ENCODE data around the gene ZMYND8.
"Not testable (repeated sequence)": the region's sequence is repeated elsewhere in the genome, so short reads cannot be mapped to it uniquely, and the experiment has no call there.

ZMYND8 gene

DNA sequence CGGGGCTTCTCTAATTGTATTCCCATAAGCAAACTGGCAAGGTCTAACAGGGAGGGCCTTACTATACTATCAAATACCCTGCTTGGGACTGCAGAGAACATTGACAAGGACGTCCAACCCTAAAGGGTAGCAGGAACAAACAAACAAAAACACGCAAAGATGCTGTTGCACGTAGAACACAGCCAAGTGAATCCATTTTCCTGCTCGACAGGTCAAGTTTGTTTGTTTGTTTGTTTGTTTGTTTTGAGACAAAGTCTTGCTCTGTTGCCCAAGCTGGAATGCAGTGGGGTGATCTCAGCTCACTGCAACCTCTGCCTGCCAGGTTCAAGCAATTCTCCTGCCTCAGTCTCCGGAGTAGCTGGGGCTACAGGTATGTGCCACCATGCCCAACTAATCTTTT, 91.3 kb downstream of the ZMYND8 start:
- no peak for DNase-seq (ENCODE audit: low read depth in 2 of 2)

GRCh38 chr20:47264137-47264769, 92.2 kb downstream of the ZMYND8 start:
- not testable (repeated sequence) for DNase-seq (ENCODE audit: low read depth in 2 of 2)

DNA sequence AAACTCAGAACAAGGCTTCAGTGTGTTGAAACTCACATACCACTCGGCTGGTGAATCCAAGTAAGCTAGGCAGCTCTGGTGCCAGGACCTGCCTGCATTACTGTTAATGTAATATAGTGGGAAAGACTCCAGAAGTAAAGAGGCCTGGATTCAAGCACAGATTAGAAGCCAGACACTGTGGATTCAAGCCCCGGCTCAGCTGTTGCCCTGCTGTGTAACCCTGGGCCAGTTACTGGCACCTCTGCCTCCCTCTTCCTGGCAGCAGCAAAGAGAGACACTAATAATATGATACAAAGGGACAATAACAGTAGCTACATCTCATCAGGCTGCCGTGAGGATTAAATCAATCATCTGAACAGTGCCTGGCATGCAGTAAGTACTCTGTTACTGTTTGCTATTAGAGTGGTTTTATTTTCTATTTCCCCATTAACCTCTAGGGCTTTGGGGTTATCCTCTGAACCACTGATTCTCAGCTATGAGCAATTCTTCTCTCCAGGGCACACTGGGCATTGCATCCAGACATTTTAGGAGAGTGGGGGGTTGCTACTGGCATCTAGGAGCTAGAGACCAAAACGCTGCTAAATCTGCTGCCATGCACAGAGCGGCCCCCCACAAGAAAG, 92.9 kb downstream of the ZMYND8 start:
- DNase-seq (ENCODE audit: low read depth in 2 of 2), result no peak

GRCh38 chr20:47263080-47263464, 93.4 kb downstream of the ZMYND8 start:
- DNase-seq (ENCODE audit: low read depth in 2 of 2), result no peak

DNA sequence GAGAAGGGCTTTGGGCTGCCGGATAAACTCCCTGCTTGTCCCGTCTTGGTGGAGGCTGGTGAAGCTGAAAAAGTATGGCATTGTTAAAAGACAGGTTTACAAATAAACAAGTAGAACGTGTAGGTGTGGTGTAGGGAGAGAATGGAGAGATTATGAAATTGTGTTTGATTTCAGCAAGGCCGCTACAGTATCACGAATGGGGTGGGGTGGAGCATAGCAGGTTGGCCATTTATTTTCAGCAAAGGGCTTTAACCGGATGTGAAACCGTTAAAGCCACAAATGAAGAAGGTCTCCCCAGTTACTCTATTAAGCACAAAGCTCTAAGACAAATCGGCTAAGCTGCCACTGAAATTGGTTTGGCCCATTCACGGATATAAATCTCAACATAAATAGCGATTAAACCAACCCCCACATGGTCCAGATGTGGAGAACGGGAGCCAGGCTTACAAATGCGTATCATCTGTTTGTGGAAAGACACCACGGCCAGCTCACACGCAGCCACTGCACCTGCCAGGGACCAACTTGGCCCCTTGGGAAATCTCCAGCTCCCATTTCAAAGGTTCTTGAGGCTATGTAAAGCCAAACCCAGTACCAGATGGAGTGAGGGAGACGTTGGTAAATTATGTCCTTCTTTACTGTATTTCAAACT, 94.0 kb downstream of the ZMYND8 start:
- DNase-seq (ENCODE audit: low read depth in 2 of 2), result no peak

GRCh38 chr20:47262008-47262364, 94.5 kb downstream of the ZMYND8 start:
- no peak for DNase-seq (ENCODE audit: low read depth in 2 of 2)

- not testable (repeated sequence) for DNase-seq (ENCODE audit: low read depth in 2 of 2)
These were observed 95.2 kb downstream of the ZMYND8 start for GRCh38 chr20:47261161-47261774.

GRCh38 chr20:47260540-47261126, 95.9 kb downstream of the ZMYND8 start:
- not testable (repeated sequence) for DNase-seq (ENCODE audit: low read depth in 2 of 2)

GRCh38 chr20:47258745-47259695, 97.5 kb downstream of the ZMYND8 start:
- no peak for DNase-seq (ENCODE audit: low read depth in 2 of 2)

- DNase-seq (ENCODE audit: low read depth in 2 of 2), result no peak
These were observed 98.7 kb downstream of the ZMYND8 start for GRCh38 chr20:47257771-47258170.

GRCh38 chr20:47257256-47257655, 99.2 kb downstream of the ZMYND8 start:
- no peak for DNase-seq (ENCODE audit: low read depth in 2 of 2)

- no peak for DNase-seq (ENCODE audit: low read depth in 2 of 2)
These were observed 99.7 kb downstream of the ZMYND8 start for GRCh38 chr20:47256668-47257236.

DNA sequence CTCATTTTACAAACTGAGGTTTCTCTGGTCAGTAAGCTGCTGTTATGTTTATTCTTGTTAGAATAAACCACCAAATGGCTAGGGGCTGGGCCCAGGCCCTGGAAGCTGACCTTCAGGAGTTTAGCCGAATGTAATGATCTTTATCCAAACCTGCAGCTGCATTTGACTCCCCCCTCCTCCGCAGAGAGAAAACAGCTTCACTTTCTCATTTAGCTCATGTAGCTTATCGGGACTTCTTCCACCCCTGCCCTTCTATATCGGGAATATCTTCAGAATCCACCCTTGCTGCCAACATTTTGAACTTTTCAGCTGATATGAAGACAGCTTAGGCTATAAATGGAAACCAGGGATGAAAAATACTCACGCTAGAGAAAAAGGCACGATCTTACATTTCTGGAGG, 102.6 kb downstream of the ZMYND8 start:
- no peak for DNase-seq (ENCODE audit: low read depth in 2 of 2)

- DNase-seq (ENCODE audit: low read depth in 2 of 2), result no peak
These were observed 103.6 kb downstream of the ZMYND8 start for GRCh38 chr20:47252879-47253307.

- no peak for DNase-seq (ENCODE audit: low read depth in 2 of 2)
These were observed 105.1 kb downstream of the ZMYND8 start for GRCh38 chr20:47251154-47252020.

GRCh38 chr20:47250360-47250759, 106.1 kb downstream of the ZMYND8 start:
- no peak for DNase-seq (ENCODE audit: low read depth in 2 of 2)

GRCh38 chr20:47249913-47250312, 106.6 kb downstream of the ZMYND8 start:
- DNase-seq (ENCODE audit: low read depth in 2 of 2), result no peak

DNA sequence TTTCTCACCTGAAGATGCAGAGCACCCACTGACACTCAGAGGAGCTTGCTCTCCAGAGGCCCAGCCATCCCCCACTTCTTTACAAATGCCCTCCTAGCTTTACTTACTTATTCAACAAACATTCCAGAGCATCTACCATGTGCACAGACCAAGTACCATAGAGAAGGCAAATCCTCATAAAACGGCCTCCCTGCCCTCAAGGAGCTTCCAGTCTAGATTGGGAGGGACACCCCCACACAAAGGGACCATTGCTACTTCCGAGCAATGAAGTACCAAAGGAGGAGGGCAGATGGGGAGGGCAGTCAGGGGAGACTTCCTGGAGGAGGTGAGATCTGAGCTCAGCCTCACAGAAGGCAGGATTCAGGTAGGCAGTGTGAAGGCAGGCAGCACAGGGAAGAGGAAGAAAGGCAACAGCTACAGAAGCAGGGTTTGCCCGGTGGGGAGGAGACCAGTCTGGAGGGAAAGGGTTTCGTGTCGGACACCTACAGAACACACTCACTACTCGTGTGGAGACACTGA, 108.0 kb downstream of the ZMYND8 start:
- no peak for DNase-seq (ENCODE audit: low read depth in 2 of 2)

GRCh38 chr20:47247972-47248371, 108.5 kb downstream of the ZMYND8 start:
- DNase-seq (ENCODE audit: low read depth in 2 of 2), result no peak
